ENCODE results near the gene OSBPL10. TPM values are rescaled to one million over a fixed set of nuclear protein-coding genes. Genes with fewer than 3 reads are reported as not detected.

The OSBPL10 gene, protein sequence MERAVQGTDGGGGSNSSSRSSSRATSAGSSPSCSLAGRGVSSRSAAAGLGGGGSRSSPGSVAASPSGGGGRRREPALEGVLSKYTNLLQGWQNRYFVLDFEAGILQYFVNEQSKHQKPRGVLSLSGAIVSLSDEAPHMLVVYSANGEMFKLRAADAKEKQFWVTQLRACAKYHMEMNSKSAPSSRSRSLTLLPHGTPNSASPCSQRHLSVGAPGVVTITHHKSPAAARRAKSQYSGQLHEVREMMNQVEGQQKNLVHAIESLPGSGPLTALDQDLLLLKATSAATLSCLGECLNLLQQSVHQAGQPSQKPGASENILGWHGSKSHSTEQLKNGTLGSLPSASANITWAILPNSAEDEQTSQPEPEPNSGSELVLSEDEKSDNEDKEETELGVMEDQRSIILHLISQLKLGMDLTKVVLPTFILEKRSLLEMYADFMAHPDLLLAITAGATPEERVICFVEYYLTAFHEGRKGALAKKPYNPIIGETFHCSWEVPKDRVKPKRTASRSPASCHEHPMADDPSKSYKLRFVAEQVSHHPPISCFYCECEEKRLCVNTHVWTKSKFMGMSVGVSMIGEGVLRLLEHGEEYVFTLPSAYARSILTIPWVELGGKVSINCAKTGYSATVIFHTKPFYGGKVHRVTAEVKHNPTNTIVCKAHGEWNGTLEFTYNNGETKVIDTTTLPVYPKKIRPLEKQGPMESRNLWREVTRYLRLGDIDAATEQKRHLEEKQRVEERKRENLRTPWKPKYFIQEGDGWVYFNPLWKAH
- total RNA-seq, result 10 to 100 TPM; 12.5 to 38.3 (median 22.7) TPM

DNA sequence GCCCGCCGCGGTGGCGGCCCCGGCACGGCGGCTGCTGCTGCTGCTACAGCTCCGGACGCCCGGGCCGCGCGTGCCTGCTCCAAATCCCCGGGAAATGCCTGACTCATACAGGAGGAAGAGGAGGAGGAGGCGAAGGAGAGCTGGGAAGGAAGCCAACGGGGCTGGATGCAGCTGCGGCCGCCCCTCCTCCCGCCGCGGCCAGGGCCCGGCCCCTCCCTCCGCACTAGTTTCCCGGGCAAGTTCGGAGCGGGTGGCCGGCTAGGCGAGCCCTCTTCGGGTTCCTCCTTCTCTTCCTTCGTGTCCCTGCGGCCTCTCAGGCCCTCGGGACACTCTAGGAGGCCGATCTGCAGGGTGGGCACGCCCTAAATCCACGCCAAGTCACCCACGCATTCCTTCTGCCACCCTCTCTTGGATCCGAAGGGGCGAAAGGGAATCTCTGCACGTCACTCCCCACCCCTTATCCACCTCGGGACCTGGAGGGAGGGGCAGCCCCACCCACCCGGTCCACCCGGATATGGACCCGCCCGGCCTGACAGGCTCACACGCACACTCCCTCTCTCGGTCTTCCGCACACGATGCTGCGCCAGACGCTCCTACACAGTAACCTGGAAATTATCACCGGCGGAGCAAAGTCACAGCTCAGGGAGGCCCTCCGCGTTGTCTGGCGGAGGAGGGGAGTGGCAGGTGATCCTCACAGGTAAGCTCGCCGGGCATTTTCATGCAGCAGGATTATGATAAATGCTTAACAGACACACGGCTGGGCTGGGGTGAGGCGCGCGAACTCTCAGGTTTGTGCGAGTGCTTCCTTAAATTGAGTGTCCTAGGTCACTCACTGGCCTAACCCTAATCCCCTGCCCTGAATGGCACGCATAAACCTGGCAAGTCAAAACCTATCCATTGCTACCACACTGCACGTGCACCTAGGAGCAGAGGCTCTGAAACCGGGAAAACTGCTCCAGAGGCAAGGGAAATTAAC is at the start of gene OSBPL10, which contains the start of gene ZNF860:
Gene OSBPL10, minus strand, starts transcription at position 57 of the 976 bp plus-strand sequence. CDS start 83 bp downstream, outside the sequence.
Gene ZNF860, plus strand, starts transcription at position 545 of the 976 bp plus-strand sequence. CDS start 7,330 bp downstream, outside the sequence.
- no peaks in the 10 kb centered on the region for H3K27me3 ChIP-seq
- 10% methylated on average over 43 of the region's 65 CpGs for WGBS
- H3K27ac ChIP-seq, result peak within 1 kb of the TSS; percentile 89
- DNase-seq (ENCODE audit: low spot score in 2 of 2), result peak; percentile 90 to 91
- no peaks in the 10 kb centered on the region for H3K9me3 ChIP-seq
- H3K4me1 ChIP-seq, result peaks cover 29% of the 10 kb centered on the region
- H3K4me3 ChIP-seq, result peak within 1 kb of the TSS; percentile 60
- no peak for TF ChIP-seq EP300 (IDR thresholded peaks at IDR 0.05)
- TF ChIP-seq, protein P1, sequence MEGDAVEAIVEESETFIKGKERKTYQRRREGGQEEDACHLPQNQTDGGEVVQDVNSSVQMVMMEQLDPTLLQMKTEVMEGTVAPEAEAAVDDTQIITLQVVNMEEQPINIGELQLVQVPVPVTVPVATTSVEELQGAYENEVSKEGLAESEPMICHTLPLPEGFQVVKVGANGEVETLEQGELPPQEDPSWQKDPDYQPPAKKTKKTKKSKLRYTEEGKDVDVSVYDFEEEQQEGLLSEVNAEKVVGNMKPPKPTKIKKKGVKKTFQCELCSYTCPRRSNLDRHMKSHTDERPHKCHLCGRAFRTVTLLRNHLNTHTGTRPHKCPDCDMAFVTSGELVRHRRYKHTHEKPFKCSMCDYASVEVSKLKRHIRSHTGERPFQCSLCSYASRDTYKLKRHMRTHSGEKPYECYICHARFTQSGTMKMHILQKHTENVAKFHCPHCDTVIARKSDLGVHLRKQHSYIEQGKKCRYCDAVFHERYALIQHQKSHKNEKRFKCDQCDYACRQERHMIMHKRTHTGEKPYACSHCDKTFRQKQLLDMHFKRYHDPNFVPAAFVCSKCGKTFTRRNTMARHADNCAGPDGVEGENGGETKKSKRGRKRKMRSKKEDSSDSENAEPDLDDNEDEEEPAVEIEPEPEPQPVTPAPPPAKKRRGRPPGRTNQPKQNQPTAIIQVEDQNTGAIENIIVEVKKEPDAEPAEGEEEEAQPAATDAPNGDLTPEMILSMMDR (IDR thresholded peaks at IDR 0.05), result peak in 1 of 2 donors; percentile 19
- TF ChIP-seq POLR2A (IDR thresholded peaks at IDR 0.05), result peak in 1 of 2 donors; percentile 10
- TF ChIP-seq POLR2AphosphoS5 (IDR thresholded peaks at IDR 0.05), result peak in 1 of 3 donors; percentile 21
- H3K36me3 ChIP-seq, result no peaks in the 10 kb centered on the region

DNA sequence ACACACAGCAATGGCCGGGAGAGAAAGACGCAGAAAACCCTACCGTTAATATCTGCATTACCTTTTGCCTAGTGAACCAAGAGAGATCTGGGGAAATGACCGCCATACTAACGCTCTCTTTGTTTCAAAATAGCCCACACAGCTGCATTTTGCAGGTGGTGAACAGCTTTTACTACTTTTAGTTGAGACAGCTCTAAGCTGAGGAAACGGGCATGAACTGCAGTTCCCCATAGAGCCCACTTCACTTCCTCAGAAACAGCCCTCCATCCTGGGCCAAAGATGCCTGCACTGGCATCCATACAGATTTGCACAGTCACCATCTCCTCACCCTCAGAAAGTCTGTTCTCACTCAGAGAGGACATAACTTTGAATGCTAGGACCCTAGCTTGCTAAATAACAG is 45.5 kb upstream of the OSBPL10 start:
- TF ChIP-seq EP300 (IDR thresholded peaks at IDR 0.05) (no peak), POLR2AphosphoS5 (IDR thresholded peaks at IDR 0.05) (no peak), POLR2A (IDR thresholded peaks at IDR 0.05) (no peak)
- TF ChIP-seq, protein P1 (IDR thresholded peaks at IDR 0.05), result no peak
- no peaks in the 10 kb centered on the region for H3K4me1 ChIP-seq
- no peaks in the 10 kb centered on the region for H3K36me3 ChIP-seq
- WGBS, result 74% methylated on average over 6 of the region's 6 CpGs
- no peaks in the 10 kb centered on the region for H3K9me3 ChIP-seq
- H3K27me3 ChIP-seq, result no peaks in the 10 kb centered on the region
- no peak overlapping the region for H3K4me3 ChIP-seq
- H3K27ac ChIP-seq, result no peak overlapping the region
- DNase-seq (ENCODE audit: low spot score in 2 of 2), result no peak

GRCh38 chr3:32022947-32023346 is 41.9 kb upstream of the OSBPL10 start:
- Histone ChIP-seq H3K27ac (no peak overlapping the region), H3K27me3 (no peaks in the 10 kb centered on the region), H3K9me3 (no peaks in the 10 kb centered on the region), H3K4me1 (no peaks in the 10 kb centered on the region), H3K36me3 (no peaks in the 10 kb centered on the region), H3K4me3 (no peak overlapping the region)
- 81% methylated on average over 2 of the region's 2 CpGs for WGBS
- DNase-seq (ENCODE audit: low spot score in 2 of 2), result no peak
- TF ChIP-seq POLR2AphosphoS5 (IDR thresholded peaks at IDR 0.05), result no peak
- no peak for TF ChIP-seq EP300 (IDR thresholded peaks at IDR 0.05)
- TF ChIP-seq, protein P1 (IDR thresholded peaks at IDR 0.05), result no peak
- no peak for TF ChIP-seq POLR2A (IDR thresholded peaks at IDR 0.05)

GRCh38 chr3:32021748-32022147 is 40.7 kb upstream of the OSBPL10 start:
- H3K27ac ChIP-seq, result no peak overlapping the region
- H3K4me1 ChIP-seq, result no peaks in the 10 kb centered on the region
- H3K9me3 ChIP-seq, result no peaks in the 10 kb centered on the region
- TF ChIP-seq EP300 (IDR thresholded peaks at IDR 0.05), result no peak
- TF ChIP-seq, protein P1 (IDR thresholded peaks at IDR 0.05), result no peak
- no peaks in the 10 kb centered on the region for H3K27me3 ChIP-seq
- no peak for DNase-seq (ENCODE audit: low spot score in 2 of 2)
- H3K36me3 ChIP-seq, result no peaks in the 10 kb centered on the region
- H3K4me3 ChIP-seq, result no peak overlapping the region
- WGBS, result 68% methylated on average over 3 of the region's 3 CpGs
